HG03460 (cell line): ENCODE results near the gene GARIN5A.

Experiments
- ATAC-seq: cut with Tn5 transposase; IDR thresholded peaks from one replicate; pipeline ENCODE4 v1.9.1; 2021; ENCODE audit not compliant: unreplicated experiment

Gene GARIN5A

DNA sequence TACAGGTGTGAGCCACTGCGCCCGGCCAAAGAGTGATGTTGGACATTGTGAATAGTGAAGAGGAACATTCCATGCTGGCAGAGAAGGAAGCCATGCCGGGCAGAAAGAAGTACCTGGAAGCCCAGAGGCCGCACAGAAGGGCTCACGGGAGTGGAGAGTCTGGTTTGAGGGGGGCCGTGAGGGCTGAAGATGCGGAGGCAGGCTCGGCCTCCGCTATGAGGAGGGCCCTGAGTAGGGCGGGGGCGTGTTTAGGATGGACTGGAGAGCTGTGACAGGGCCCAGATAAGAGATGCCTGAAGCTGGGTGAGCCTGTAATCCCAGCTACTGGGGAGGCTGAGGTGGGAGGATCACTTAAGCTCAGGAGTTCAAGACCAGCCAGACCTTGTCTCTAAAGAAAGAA is 32.7 kb upstream of the GARIN5A start:
- no peak for ATAC-seq

DNA sequence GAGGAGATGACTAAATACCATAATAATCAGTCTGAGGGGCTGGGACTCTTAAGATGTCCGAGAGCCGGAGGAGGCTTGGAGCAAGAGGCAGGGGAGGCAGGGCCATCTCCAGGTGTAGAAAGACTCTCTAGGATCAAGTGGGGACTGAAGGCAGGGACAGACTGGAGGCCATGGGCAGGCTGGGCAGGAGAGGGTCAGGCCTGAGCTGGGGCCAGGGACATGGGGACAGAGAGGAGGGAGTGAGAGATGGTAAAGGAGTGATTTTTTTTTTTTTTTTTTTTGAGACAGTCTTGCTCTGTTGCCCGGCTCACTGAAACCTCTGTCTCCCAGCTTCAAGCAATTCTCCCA is 32.2 kb upstream of the GARIN5A start:
- no peak for ATAC-seq

DNA sequence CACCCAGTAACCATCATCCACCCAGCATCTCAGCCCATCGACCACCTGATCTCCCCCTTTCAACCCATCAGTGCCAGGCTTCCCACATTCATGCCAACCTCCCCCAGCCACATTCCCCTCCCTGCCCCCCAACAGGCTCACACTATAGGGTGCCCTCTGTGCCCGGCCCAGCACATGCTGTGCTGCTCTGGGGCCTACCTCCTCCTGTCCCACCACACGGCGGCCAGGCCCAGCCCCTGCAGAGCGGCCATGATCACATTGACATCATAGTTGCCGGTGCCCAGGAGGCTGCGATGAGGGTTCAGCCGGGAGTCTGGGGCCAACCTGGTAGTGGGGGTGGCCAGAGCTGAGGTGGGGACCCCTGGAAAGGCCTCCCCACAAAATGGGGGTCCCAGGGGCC is 30.7 kb upstream of the GARIN5A start:
- ATAC-seq = no peak

DNA sequence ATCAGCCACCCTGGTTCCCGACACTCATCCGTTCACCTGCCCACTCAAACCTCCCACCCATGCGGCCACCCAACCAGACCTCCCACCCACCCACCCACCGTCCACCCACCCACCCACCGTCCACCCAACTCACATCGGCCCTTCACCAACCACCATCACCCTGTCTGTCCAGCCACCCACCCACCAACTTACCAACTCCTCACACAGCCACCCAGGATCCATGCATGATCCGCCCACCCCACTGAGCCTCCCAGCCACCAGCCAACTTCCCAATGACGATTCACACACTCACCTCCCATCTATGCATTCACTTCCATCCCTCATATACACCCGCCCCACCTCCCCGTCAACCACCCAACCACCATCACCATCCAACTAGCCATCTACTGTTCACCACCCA is 30.1 kb upstream of the GARIN5A start:
- no peak for ATAC-seq

DNA sequence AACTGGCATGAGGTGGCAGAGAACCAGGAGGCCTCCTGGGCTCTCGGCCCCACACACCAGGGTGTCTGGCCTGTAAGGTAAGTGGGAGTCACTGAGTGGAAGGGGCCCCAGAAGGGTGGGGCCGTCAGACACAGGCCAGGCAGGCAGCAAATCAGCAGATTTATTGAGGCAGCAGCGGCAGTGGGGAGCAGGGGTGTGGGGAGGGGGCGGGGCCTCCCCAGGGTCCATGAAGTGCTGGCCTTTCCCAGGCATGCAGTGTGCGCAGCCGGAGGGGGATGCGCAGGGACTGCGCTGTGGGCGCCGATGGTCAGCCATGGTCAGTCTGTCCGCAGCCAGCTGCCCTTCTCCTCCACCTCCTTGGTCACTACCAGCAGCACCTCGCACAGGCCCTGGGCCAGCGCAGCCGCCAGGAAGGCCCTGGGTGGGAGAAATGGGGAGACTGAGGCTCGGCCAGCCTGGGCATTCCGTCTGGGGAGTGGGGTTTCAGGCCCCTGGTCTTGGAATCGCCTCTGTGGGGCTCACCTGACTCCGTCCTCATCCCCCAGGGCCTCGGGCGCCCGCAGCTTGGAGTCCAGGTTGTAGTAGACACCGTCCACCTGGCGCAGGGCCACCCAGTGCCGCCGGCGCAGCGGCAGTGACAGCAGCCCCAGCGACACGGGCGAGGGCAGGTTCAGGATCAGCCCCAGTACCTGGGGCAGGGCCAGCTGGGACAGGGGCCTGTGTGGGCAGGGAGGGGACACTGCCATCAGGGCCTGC is 29.4 kb upstream of the GARIN5A start:
- ATAC-seq = no peak

DNA sequence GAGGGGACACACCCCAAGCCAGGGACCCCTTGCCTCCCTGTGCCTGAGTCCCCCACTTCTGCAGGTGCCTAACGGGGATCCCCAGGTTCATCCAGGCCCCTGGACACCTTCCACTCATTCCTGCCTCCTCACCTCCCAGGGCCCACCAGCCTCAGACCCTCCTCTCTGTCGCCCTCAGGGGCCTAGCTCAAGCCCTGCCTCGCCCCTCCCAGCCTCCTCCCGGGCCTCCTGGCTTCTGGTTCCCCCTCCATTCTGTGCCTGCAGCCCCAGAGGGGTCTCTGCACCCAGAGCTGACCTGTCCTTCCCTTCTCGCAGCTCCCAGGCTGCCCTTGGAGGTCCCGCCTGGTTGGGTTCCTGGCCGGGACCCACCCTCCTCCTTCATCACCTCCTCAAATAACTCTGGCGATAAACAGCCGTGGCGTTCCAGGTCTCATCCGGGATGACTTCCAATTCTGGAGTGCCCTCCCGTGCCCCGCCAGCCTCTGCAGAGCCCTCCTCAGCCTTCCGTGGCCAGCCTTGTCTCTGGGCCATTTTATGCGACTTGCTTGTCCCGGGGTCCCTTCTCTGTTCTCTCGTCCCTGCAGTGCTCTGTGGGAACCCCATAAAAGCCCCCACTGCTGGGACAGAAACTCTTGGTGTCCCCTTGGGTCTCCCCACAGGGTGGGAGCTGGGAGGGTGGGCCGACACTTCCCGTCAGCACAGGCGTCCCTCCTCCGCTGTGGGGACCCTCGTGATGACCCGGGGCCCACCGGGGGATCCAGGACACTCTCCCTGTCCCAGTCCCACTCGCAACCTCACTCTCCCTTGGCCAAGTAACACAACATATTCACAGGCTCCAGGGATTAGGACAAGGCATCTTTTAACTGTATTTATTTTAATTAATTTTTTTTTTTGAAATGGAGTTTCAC is 25.2 kb upstream of the GARIN5A start:
- no peak for ATAC-seq

DNA sequence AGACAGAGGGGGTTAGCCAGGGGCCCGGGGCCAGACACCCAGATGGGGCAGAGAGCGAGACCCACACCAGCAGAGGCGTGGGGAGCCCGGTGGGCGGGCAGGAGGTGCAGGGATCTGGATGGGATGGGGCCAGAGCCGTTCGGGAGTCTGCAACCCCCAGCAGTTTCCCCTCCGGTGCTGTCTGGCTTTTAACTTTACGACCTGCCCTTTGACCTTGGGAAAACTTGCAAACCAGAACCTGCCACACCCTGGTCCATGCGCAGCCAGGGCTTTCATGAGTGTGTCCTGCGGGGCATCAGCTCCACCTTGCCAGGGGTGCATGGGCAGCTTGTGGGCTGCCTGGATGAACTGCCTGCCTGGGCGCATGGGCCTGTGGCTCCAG is 24.5 kb upstream of the GARIN5A start:
- no peak for ATAC-seq

DNA sequence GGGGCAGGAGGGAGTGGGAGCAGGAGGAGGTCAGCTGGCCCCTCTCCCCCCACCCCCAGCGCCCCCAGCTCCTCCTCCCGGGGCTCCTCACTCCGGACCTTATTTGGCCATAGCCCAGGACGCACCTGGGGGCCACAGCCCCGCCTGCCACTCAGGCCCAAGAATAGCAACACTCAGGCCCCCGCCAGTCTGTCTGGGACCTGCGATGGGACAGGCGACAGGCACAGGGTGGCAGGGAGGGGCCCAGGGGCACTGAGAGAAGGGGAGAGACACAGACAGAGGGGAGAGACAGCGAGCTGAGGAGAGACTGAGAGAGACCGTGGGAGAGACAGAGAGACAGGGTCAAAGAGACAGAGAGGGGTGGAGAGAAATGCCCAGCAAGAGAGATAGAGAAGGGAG is 24.1 kb upstream of the GARIN5A start:
- no peak for ATAC-seq

DNA sequence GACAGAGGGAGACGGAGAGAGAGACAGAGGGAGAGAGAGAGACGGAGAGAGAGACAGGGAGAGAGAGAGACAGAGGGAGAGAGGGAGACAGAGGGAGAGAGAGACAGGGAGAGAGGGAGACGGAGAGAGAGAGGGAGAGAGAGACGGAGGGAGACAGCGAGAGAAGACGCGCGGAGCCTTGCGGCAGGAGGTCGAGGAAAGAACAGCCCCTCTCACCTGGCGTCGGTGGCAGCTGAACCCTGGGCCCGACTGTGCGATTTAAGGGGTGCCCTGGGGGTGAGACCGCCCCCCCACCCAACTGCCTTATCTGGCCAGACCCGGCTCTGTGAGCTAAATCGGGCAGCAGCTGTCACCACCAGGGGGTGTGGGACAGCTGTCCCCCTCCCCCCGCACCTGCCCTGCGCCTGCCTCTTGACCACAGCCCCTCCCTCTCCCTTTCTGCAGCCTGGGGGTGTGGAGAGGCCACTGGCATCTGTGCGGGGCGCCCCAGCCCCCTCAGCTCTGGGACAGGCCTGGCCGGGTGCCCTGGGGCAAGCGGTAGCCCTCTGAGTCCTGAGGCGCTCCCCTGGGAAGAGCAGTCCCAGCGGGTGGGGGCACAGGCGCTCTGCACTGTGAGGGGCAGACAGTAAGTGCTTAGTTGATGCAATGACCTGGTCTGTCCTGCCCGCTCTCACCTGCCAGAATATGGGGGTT is 23.6 kb upstream of the GARIN5A start:
- ATAC-seq = no peak

DNA sequence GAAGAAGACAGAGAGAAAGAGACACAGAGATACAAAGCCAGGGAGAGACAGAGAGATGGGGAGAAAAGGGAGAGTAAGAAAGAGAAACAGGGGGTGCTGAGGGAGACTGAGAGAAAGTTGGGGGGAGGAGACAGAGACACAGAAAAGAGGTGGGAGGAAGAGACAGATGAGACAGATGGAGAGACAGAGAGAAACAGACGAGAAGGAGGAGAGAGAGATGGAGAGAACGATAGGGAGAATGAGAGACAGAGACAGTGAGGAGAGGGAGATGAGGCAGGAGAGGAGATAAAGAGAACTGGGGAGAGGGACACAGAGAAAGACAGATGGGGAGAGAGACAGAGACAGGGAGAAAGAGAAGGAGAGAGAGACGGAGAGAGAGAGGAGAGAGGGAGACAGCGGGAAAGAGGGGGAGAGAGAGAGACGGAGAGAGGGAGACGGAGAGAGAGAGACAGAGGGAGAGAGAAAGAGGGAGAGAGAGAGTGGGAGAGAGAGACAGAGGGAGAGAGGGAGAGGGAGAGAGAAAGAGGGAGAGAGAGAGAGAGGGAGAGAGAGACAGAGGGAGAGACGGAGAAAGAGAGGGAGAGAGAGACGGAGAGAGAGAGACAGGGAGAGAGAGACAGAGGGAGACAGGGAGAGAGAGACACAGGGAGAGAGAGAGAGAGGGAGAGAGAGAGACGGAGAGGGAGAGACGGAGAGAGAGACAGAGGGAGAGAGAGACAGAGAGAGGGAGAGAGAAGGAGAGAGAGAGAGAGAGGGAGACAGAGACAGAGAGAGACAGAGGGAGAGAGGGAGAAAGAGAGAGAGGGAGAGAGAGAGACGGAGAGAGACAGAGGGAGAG is 21.8 kb upstream of the GARIN5A start:
- no peak for ATAC-seq

DNA sequence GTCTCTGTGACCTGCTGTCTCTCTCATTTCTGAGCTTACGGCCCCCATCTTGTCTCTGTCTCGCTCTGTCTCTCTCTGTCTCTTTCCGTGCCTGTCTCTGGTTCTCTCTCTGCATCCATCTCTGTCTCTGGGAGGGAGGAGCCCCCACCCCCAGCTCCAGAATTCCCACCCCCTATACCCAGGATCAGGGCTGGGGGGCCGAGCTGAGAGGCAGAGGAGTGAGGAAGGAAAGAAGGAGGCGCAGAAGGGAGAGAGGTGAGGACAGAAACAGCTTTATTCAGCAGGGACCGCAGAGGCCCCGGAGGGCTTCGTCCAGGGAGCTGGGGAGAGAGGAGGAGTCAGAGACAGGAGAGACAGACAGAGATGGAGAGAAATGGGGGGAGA is 20.4 kb upstream of the GARIN5A start:
- ATAC-seq = no peak

DNA sequence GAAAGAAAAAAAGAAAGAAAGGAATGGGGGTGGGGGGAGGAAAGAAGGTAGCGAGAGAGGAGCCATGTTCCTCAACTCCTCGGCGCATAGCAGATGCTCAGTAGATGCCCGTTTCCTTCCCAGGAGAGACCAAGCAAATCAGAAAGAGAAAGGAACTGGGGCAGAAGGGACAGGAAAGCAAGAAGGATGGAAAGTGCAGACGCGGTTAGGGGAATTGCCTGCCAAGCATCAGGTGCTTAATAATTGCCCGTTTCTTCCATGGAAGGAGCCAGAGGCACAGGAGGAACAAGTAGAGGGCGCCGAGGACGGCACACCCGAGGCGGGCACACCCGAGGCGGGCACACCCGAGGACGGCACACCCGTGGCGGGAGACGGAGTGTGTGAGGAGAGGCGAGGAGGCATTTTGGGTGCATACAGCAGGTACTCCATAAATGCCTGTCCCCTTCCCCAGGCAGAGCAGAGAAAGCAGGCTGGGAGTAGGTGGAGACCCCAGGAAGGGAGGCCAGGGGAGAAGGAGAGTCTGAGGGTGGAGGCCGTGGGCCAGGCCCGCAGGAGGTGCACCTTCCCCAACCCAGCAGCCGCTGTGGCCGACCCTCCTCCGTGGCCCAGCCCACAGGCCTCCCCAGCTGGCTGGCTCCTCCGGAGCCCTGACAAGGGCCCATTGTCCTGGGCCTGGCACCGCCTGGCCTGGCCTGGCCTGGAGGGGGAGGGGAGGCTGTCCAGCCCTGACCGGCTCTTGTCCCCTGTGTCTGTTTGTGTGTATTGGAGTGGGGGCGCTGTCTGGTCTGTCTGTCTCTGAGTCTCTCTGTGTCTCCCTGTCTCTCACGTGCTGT is 19.8 kb upstream of the GARIN5A start:
- no peak for ATAC-seq

DNA sequence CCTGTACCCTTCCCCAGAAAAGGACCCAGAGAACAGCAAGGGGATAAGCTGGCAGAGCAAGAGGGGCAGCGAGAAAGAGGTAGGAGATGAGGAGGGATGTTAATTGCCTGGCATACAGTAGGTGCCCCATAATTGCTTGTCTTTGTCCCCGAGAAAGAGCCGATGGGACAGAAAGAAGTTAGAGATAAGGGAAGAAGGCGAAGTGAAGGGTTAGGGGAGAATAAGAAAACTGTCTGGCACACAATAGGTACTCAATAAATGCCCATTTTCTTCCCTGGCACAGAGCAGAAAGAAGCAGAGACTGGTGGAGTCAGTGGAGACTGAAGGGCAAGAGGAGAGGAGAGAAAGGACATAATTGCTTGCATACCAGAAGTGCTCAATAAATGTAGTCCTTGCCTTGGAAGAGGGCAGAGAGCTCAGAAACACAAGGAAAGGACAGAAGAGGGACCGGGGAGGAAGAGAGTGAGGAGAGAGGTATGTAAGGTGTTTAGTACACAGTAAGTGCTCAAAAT is 18.4 kb upstream of the GARIN5A start:
- ATAC-seq = no peak

DNA sequence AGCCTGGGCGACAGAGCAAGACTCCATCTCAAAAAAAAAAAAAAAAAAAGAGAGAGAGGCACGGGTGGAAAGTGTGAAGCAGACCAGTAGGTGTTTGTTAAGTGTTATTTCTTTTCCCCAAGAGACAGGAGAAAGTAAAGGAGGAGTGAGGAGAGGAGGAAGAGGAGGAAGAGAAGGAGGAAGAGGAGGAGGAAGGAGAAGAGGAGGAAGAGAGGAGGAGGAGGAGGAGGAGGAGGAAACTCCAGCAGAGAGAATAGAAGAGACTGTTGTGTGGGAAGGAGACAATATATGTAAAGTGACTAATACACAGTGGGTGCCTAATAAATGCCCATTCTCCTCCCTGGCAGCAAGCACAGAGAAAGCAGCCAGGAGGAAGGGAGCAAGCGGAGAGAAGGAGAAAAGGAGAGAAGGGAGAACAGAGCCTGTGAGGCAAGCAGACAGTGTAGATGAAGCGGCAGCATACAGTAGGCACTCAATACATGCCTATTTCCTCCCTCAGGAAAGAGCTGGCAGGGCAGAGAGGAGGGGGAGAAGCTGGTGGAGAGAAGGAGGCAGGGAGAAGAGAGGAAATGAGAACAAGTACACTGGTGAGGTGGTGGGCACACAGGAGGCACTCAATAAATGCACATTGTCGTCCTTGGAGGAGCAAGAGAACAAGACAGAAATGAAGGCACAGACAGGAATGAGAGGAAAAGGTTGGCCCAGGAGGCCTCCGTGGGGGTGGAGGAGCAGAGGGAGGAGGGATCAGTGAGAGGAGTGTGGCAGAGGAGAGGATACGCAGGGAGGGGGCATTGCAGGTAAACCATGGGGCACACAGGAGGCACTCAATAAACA is 17.8 kb upstream of the GARIN5A start:
- no peak for ATAC-seq

DNA sequence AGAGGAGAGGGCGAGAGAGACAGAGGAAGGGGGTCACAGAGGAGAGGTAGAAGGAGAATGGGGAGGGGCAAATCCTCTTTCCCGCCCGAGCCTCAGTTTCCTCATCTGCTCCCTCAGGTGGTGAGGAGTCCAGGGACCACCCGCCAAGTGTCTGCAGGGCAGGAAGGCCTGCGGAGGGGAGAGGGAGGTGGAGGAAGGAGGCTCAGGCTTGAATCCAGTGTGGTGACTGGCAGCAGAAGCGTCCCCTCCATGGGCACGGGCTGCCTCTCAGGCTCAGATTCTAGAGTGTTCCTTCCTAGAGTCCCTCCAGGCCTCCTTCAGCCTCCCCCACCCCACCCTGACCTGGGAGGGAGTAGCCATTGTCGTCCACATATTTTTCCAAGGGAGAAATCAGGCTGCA is 16.5 kb upstream of the GARIN5A start:
- no peak for ATAC-seq

DNA sequence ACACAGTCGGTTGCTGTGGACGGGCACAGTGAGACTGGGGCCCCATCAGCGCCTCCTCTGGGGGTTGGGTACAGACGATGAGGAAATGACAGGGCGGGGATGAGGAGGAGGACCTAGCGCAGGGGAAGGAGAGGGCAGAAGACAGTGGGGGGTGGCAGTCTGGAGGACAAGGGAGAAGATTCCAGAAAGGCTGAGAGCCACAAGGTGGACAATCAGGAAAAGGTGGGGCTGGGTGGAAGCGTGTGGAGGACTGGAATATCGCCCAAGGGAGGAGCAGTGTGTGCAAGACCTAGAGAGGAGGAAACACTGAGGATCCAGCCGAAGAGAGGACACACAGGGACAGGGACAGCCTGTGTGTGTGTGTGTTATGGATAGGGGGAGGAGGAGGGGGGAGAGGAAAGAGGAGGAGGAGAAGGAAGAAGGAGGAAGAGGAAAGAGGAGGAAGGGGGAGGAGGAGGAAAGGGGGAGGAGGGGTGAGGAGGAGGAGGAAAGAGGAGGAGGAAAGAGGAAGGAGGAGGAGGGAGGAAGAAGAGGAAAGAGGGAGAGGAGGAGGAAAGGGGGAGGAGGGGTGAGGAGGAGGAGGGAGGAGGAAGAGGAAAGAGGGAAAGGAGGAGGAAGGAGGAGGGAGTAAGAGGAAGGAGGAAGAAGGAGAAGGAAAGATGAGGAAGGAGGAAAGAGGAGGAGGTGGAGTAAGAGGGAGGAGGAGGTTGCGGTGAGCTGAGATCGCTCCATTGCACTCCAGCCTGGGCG is 15.8 kb upstream of the GARIN5A start:
- no peak for ATAC-seq

DNA sequence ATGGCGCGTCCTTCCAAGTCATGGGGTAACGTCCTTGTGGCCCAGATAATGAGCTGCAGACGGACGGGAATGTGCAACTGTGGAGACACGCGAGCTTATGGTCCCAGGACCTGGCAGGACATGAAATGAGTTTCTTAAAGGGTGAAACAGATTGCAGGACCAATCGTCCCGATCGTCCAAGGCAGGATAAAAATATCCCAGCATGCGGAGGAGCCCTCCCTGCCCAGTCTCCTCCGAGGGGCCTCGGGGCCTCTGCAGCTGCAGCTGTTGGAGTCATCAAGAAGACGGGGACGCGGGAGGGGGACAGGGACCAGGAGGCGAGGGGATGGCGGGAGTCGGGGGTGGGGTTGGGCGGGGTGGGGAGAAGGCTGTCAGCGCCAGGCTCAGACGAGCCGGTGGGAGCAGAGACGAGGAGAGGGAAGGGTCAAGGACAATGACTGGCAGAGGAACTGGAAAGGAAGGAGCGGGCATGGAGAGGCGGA is 14.4 kb upstream of the GARIN5A start:
- no peak for ATAC-seq

DNA sequence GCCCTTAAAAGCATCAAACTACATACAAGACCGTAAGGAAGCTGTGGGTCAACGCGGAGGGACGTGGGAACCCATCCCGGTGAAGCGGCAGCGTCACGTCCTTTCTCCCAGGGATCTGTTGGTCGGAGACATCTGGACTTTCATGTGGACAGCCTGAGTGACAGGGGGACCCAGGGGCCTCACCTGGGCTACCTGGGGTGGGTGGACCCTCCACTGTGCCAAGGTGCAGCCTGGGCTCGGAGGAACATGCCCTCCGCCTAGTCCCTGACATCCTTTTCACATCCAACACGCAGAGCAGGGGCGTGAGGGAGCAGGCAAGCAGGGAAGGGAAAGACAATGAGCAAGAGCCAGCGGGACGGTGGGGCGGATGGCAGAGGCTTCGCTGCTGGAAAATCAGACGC is 13.8 kb upstream of the GARIN5A start:
- no peak for ATAC-seq
